GM12878 (cell line): ENCODE measurements around the gene INHBA.

Experiments
- CTCF ChIP-seq, 3 experiments: IDR thresholded peaks in 2 of 3; conservative IDR thresholded peaks in 1 of 3; 2 replicates each; pipeline ENCODE4 v1.5.1; 2011; ENCODE audit warnings: low read depth in 3 of 3, low read length in 3 of 3, mild to moderate bottlenecking in 3 of 3, control low read depth in 2 of 3, moderate library complexity in 2 of 3, inconsistent platforms in 1 of 3, mixed read lengths in 1 of 3; ENCODE audit not compliant: control insufficient read depth in 2 of 3, insufficient read depth in 1 of 3; ENCODE audit errors: extremely low read depth in 1 of 3
- ESRRA ChIP-seq: IDR thresholded peaks from 2 replicates; pipeline ENCODE4 v1.6.1; 2012; ENCODE audit warnings: mild to moderate bottlenecking, low read length, improper control_type of control experiment
- HDAC6 ChIP-seq: fragments of 200-600 bp; sonication (generic); IDR thresholded peaks from one replicate; pipeline ENCODE4 v1.8.0; 2017; ENCODE audit warnings: antibody characterized with exemption; ENCODE audit not compliant: unreplicated experiment
- NR2C2 ChIP-seq: IDR thresholded peaks from 2 replicates; pipeline ENCODE4 v1.6.1; 2011; ENCODE audit warnings: borderline replicate concordance, low read depth; ENCODE audit not compliant: control insufficient read depth, insufficient read length
- POLR2A ChIP-seq: IDR thresholded peaks from 2 replicates; pipeline ENCODE4 v1.6.1; 2011; ENCODE audit warnings: low read depth, mild to moderate bottlenecking, low read length
- REST ChIP-seq: IDR thresholded peaks from 2 replicates; pipeline ENCODE4 v1.6.1; 2012; ENCODE audit warnings: mild to moderate bottlenecking, low read depth, low read length
- TCF12 ChIP-seq: IDR thresholded peaks from 2 replicates; pipeline ENCODE4 v1.6.1; 2011; ENCODE audit warnings: low read depth, mild to moderate bottlenecking, low read length
- TF ChIP-seq, protein P1 (sequence below): IDR thresholded peaks from 2 replicates; pipeline ENCODE4 v1.6.1; 2012; ENCODE audit warnings: low read depth, low read length, improper control_type of control experiment
- TF ChIP-seq, protein P2 (sequence below): fragments of 450-650 bp; IDR thresholded peaks from 2 replicates; pipeline ENCODE4 v1.6.1; 2014; ENCODE audit warnings: mild to moderate bottlenecking

- TF ChIP-seq, protein P1, sequence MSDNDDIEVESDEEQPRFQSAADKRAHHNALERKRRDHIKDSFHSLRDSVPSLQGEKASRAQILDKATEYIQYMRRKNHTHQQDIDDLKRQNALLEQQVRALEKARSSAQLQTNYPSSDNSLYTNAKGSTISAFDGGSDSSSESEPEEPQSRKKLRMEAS, result no peak
- TF ChIP-seq CTCF (IDR thresholded peaks at IDR 0.05 in 2 of 3, conservative IDR thresholded peaks at IDR 0.05 in 1 of 3; ENCODE audit: control insufficient read depth in 2 of 3, extremely low read depth in 1 of 3, insufficient read depth in 1 of 3, low read depth in 3 of 3, low read length in 3 of 3), result 0 out of 6 replicates have a peak, but pooled peaks of 1 of the 3 experiments have one; percentile 1
- TF ChIP-seq HDAC6, result no peak
- TF ChIP-seq REST, result no peak
- TF ChIP-seq POLR2A, result no peak
- TF ChIP-seq ESRRA, result no peak
- no peak for TF ChIP-seq TCF12
- TF ChIP-seq, protein P2, sequence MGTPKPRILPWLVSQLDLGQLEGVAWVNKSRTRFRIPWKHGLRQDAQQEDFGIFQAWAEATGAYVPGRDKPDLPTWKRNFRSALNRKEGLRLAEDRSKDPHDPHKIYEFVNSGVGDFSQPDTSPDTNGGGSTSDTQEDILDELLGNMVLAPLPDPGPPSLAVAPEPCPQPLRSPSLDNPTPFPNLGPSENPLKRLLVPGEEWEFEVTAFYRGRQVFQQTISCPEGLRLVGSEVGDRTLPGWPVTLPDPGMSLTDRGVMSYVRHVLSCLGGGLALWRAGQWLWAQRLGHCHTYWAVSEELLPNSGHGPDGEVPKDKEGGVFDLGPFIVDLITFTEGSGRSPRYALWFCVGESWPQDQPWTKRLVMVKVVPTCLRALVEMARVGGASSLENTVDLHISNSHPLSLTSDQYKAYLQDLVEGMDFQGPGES, result no peak
- TF ChIP-seq NR2C2, result no peak
These were observed 9.5 kb downstream of the INHBA start for GRCh38 chr7:41693150-41693997.
